Measurements from ENCODE around the gene ASTN2.

The ASTN2 gene

DNA sequence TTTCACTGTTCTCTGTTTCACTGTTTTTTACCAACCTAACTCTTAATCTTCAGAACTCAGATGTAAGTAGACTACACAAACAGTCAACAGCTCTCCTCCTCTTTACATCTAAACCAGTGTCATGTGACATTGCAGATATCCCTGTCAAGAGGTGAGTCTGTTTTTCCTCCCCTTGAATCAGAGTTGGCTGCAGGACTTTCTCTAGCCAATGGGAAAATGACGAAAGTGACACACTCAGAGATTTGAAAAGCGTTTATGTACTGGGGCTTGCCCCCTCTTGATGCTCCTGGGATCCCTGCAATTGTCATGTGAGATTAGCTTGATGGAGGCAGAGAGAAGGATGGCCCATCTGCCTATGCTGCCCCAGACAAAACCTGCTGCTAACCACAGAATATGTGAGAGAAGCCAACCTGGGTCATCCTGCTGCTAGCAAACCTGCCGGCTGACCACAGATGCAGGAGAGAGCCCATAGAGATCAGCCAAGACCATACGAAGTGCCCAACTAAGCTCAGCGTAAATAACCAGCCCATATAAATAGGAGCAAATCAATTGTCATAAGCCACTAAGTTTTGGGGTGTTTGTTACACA, 111.1 kb downstream of the ASTN2 start:
- no peak for DNase-seq (ENCODE audit: low spot score)

DNA sequence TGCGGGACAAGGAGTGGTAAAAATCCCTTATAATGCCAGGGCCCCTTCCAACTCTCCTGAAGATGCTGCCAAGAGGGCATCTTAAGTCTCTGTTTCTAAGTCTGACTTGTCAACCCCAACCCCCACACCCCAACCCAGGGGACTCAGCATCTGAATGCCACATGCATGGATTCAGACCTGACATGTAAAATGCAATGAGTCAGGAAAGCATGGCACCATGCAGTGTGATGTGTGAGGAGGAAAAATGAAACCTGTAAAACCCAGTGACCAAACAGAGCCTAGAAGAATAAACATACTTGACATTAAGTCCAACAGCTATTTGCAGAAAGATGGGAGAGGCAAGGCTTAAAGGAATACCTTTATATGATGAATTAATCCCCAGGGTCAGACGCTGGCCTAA, 112.4 kb downstream of the ASTN2 start:
- no peak for DNase-seq (ENCODE audit: low spot score)

DNA sequence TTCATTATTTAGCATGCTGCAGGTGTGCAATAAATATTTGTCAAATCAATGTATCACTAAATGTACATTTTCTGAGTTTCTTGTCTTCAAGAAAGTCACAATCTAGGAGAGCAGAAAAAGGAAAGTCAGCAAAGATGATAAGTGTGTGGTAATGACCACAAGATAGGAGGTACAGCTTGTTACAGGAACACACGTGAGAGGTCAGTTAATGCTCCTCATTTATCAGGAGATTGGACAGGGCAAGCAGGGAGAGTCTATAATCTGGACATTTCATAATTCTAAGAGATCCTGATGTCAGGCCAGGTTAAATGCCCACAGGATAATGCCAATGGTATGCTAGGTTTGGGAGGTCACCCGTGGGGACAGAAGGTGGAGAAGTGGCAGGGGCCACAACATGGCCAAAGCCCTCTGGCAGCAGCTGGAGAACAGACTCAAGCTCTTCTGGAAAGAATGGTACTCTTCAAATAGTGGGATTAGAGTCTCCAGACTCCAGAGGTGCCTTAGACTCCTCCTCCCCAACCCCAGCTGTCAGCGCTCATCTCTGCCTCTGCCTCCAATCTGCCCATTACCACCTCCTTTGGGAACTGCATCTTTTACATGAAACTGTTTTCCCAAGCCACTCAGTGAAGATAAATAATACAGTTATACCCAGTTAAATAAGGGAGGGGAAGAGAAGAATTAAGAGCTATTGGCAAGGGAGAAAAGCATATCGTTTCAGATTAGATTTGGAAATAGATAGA, 114.3 kb downstream of the ASTN2 start:
- DNase-seq (ENCODE audit: low spot score) = no peak

DNA sequence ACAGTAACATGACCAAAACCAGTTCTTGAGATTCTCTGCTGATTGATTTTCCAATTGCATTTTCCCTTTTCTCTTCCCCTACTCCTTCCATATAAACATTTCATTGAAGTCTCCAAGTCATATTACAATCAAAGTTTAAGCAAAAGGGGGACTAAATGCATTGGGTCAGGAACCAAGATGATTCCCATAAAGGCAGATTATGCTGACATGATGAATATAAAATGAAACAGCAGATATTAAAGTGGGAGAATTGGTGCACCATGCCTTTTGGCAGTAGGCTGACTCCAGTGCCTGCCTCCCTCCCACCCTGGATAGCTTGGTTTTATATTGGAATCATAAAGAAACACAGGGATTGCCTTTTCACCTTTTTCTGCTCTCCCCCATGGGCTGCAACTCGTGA, 118.4 kb downstream of the ASTN2 start:
- DNase-seq (ENCODE audit: low spot score) = no peak

DNA sequence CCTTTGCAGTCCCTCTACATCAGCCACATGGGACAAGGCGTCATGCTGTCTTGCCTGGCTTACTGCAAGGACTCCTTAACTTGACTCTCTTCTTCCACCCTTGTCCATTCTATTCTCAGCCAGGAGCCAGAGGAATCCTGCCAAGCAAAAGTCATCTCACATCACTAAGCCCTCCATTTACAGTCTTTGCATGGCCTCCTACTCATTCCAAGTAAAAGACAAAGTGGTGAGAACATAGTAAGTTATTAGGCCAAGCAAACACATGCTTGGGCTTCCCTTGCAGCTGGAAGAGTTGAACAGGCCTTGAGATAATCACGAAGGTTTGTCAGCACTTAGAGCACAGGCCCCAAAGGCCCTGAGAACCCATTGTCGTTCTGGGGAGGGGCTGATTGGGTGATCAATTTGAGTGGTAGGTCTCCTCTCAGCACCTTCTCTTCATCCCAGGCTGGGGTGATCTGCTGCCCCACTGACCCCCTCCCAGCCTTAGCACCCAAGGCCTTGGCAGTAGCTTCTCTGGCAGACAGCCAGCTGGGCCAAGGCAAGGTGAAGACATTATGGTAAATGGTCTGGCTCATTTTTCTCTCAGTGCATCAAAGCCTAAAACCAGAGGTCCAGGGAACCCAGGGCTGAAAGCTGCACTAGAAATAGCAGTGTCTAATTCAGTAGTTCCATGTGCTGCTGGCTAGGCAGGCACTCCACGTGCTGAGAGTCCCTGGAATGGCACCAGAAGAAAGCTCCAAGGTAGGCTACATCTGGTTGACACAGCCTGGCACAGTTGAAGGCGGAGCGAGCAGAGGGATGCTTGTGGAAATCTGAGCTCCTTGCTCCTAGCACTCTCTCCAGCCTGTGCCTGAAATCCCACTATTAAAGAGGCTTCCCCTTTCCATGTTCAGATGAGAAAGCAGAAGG, 121.4 kb downstream of the ASTN2 start:
- no peak for DNase-seq (ENCODE audit: low spot score)

DNA sequence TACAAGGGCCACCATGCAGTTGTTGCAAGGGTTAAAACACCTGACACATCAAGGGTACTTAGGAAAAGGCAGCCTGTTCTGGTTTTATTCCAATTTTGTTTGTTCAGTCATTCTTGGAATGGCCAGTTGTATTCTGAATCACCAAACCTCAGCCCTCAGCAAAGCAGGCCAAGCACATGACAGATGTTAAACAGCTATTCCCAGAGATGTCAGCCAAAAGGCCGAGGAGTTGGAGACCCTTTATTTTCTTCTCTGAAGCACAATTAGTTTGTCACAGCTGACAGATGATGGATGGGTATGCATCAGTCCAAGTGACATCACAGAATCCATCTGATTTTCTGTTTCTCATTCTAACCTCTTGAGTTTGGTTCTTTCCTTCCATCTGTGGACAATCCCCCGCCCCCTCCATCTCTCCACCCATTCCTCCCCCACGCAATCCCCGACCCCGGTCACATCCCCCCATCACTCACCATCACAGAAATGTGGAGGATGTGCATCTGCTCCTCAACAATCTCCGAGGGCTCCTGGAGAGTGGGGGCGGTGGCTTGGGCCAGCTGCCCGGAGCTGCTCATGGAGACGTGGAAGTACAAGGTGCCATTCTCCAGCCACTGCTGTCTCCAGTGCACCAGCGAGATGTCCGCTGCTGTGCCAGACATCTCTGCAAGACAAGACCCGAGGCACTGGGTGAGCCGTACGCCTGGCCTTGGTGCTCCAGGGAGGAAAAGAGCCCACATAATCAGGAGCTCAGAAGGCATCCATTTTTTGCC, 123.8 kb downstream of the ASTN2 start:
- no peak for DNase-seq (ENCODE audit: low spot score)

DNA sequence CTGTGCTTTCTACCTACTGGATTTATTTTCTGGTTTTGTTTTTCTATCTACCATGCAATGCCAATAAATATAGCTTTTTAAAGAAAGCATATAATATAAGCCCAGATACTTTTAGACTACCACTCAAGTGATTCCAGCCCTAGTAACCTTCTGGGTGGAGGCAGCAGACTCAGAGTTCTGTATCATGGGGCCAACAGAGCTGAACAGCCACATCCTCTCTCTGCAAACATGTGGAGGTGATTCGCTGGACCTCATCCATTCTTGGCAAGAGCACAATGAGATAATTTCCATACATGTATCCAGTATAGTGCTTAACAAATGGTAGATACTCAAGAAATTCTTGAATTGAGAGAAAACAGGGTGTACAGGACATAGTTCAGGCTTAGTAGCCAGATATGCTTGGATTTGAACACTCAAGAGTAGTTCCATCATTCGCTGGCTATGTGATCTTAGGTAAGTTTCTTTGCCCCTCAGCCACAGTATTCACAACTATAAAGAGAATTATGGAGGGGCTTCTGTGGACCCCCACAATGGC, 124.5 kb downstream of the ASTN2 start:
- DNase-seq (ENCODE audit: low spot score) = no peak

DNA sequence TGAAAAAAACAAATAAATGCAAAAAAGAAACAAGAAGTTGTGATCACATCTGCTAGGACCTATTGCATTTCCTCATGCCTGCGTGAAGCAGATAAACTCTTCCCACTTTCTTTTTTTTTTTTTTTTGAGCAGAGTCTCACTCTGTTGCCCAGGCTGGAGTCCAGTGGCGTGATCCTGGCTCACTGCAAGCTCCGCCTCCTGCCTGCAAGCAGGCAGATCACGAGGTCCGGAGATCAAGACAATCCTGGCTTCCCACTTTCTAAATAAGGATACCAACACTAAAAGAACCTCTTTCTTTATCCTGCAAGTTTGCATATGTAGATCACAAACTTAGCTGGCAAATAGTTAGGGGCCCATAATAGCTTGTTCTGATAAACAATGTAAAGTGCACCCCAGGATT, 128.6 kb downstream of the ASTN2 start:
- DNase-seq (ENCODE audit: low spot score) = no peak

DNA sequence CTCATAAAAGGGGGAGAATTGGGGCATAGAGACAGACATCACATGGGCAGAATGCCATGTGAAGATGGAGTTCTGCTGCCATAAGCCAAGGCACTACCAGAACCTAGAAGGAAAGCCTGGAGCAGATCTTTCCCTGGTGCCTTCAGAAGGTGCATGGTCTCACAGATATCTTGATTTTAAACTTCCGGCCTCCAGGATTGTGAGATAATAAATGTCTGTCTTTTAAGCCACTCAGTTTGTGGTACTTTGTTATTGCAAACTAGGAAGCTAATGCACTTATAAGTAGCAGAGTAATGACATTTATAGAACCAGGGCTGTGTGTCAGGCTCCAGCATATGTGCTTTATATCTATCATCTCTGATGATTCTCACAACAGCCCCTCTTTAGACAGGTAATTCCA, 130.4 kb downstream of the ASTN2 start:
- DNase-seq (ENCODE audit: low spot score) = no peak

DNA sequence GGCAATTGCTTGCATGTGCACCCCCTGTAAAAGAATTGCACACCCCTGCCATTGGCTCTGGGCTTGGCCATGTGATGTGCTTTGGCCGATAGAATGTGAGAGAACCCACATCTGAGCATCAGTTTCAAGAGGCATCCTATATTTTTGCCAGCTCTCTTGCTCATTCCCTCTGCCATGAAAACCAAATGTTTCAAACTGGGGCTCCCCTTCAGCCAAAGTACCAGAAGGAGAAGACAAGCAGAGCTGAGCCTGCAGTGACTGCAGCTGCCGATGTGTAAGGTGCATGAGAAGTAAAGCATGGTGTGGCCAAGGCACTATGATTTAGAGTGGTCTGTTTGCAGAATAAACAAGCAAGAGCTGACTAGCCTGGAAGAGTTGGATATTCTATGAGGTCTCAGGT, 132.3 kb downstream of the ASTN2 start:
- no peak for DNase-seq (ENCODE audit: low spot score)

DNA sequence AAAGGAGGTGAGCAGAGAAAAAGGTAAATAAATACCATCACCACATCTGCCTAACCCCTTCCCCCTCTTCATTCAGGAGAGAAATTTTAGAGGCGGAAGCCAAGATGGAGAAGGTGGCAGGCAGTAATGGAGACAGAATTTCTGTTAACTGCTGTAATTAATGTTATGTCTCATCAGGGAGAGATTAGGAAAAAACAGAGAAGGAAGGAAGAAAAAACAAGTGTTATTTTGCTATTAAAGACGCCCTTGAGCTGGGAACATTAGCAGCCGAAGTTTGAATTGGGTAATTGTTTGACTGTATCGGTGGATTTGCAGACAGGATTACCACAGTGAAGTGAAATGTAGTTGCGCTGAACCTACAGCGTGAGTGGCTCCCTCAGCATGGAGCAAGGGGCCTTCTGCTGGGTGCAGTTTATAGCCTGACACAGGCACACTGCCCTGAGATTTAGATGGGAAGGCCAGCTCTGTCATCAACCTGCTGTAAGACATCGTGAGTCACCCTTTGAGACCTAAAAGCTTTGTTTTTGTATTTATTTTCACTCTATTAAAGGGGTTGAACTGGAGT, 136.3 kb downstream of the ASTN2 start:
- DNase-seq (ENCODE audit: low spot score) = no peak

DNA sequence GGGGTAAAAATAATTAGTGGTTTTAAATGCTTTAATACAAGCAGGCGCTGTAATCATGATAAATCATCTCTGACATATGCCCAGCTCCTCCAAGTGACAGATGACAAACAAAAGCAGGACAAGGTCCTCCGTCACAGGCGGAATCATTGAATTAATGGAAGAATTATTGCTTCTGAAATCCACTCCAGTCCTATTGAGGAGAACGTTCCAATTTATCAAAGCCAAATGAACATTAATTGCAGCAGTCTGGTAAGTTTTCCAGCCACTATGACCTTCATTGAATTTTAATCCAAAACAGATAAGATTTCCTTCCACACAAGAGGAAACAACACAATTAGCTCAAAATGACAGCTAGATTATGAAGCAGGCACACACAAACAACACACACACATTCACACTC, 136.8 kb downstream of the ASTN2 start:
- DNase-seq (ENCODE audit: low spot score) = no peak

DNA sequence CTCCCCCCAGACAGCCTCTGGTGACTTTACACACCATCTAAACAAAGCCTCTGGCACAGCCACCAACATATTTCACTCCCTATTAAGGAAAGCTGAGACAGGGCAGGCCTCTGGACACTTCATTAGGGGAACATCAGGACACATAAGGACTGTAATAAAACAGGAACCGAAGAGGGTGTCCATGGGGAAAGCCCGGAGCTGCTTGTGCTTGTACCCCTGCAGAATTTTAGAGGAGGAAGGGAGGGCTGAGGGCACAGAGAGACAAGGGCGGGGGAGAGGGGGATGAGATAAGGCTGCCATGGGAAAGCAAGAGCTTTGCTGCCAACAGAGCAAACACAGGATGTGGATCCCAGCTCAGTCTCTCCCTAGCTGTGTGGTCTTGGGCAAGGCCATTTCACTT, 138.4 kb downstream of the ASTN2 start:
- DNase-seq (ENCODE audit: low spot score) = no peak

DNA sequence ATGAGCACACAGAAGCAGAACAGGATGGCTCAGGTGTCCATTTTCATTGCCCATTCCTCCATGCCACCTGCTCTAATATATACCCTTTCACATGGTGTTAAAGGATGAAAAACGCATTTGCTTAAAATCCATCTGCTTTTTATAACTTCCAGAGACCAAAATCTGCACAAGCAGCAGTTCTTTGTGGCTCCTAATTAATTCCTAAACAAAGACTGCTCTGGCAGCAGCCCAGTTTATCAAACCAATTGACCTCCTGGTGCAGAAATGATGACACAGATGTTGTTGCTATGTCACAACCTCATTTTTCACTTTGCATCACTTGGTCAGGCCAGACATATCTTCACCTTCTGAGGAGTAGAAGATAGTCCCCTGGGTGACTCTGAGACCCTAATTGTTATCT, 141.2 kb downstream of the ASTN2 start:
- no peak for DNase-seq (ENCODE audit: low spot score)

DNA sequence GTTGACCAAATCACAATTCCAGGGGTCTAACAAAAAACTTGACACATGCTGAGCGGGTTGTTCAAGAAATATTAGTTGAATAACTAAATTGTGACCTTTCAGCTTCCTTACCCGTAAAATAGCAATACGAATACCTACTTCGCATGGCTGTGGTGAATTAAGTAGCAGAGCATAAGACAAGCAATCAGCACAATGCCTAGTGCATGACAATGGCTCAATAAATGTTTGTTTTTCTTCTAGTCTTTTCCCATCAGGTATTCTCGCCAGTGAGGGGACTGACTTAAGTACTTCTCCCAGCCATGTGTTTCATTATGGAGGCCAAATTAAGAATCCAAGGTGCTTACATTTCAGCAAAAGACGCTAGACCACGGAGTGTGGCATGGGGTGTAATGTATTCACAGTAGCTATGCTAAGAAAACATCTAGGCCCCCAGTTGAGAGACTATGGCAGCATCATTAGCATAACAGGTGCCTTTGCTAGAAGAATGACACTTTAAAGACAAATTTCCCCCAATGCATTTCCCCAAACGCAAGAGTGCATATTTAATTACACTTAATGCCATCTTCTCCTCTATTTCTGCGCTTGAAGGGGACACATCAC, 145.9 kb downstream of the ASTN2 start:
- peak; percentile 20 for DNase-seq (ENCODE audit: low spot score)

DNA sequence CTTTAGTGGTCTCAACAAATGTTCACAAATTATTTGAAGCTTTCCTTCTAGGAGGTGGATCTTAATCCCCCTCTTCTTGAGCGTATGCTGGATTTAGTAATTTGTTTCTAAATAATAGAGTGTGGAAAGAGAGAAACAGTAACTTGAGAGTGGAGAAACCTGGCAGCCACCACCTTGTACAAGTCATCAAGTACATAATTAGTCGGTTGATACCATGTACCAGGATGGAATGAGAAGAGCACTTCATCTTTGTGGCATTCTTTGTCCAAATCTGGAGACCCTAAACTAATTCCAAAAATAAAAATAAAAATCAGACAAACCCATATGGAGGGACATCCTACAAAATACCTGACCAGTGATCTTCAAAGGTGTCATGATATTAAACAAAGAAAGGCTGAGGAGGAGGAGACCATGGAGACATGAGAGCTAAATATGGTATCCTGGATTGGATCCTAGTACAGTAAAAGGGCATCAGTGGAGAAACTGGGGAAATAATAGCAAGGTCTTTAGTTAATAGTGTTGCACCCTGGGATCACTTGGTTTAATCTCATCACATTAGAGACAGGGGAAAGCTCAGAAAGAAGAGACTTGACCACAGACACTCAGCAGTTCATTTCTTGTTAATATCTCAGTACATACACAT, 147.9 kb downstream of the ASTN2 start:
- no peak for DNase-seq (ENCODE audit: low spot score)

DNA sequence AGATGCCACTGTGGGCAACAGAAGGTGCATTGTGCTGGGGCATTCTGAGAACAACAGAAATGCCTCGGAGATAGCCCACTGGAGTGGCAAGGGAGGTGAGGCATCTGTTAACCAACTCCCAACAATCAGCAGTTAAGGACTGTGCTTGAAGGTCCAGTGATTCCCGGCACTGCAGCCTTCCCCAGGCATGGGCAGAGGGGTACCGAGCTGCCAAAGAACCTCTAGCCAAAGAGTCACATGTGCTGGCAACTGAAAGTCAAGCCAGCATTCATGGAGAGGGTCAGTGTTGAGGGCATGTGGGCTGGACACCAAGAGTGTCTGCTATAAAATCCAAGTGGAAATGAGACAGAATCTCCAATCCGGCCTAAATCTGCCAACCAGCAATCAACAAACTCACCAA, 149.6 kb downstream of the ASTN2 start:
- no peak for DNase-seq (ENCODE audit: low spot score)

DNA sequence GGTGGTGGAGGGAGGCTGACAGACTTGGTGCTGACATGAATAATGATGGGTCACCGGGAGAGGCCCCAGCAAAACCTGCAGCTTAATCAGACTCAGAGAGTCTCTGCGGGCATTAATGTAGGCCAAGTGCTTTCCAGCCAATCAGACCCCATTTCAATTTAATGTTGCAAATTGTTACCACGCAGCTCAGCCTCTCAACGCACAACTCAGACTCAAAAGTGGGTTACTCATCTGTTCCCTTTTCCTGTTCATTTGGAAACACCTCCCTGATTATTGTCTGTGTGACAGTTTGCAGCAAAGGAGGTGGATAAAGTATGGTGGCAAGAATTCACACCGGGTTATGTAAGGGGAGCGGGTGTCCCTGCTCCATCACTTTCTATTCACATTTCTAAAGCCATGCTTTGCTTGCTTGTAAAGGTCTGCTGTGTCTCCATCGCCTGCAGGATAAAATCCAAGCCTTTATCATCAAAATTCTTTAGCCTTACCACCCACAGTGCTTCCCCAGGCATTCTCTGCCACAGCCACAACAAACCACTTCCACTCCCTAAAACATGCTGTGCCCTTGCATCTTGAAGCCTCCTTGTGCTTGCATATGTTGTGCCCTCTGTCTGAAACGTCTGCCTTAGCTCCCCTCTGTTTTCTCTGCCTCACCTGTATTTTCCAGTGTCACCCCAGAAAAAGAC, 156.5 kb downstream of the ASTN2 start:
- DNase-seq (ENCODE audit: low spot score) = no peak

DNA sequence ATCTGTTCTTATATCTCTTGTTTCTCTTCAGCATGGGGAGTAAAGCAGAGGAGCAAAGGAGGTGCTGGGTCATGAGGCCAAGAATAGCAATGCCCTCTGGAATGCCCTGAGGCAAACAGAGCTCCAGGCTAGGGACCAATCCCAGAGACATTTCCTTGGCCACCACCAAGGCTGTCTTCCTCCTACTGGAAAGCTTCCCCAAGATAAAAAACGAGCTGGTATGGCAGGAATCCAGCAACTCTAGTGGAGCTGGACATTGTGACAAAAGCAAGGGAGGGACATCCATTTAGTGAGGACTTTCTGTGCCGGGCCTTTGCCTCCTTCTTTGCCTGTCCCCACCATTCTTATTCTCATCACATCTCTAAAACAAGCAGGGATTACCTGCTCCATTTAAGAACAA, 161.6 kb downstream of the ASTN2 start:
- no peak for DNase-seq (ENCODE audit: low spot score)

DNA sequence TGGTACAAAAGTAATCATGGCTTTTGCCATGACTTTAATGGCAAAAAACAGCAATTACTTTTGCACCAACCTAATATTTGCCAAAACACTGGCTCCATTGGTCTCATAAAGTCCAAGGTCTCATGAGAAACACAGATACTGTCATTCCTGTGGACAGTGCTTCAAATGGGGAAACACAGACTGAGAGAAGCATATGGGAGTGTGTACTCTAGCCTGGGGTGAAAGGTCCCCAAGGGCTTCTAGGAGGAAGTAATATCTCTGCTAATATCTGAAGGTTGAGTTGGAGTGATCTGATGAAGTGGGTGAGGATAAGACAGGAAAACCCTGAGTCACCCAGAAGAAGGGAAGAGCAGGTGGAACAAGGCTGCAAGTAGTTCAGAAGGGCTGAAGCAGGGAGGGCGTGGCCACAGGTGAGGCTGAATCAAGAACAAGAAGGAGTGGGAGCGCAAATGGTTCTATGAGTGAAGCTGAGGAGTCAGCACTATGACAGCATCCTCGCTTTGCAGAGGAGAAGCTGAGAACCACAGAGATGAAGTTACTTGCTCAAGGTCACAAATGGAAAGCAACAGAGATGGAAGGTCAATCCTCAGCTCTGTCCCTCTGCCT, 164.1 kb downstream of the ASTN2 start:
- no peak for DNase-seq (ENCODE audit: low spot score)
